Adrenal gland (tissue), 5 donors: ENCODE data around the gene HOXB7.

ENCODE experiments used
- CTCF ChIP-seq, 6 experiments: fragments of 450-650 bp in 4 of 6; fragments of 200-600 bp in 2 of 6; sonication (generic) in 1 of 6; IDR thresholded peaks; 1 replicate in 5 of 6; 2 replicates in 1 of 6; pipeline versions ENCODE4 v1.5.1 to v1.8.0; 2016 to 2021; ENCODE audit warnings: antibody characterized with exemption in 6 of 6, mild to moderate bottlenecking in 2 of 6, moderate library complexity in 1 of 6
- POLR2A ChIP-seq, 2 donors: fragments of 450-650 bp; IDR thresholded peaks; one replicate each; pipeline ENCODE4 v1.6.1; 2017; ENCODE audit warnings: antibody characterized with exemption in 2 of 2, mild to moderate bottlenecking in 2 of 2, moderate library complexity in 1 of 2
- donor health status: DM: no; HTN: no; CAD: no.

GRCh38 chr17:48596000-48596734, 14.7 kb downstream of the HOXB7 start:
- peak in 1 of 2 donors; percentile 3 for TF ChIP-seq POLR2A (IDR thresholded peaks at IDR 0.05)
- no peak for TF ChIP-seq CTCF (IDR thresholded peaks at IDR 0.05)
